Hepatocyte (in vitro differentiated cells): ENCODE results near the gene RYK. TPM values are rescaled to one million over a fixed set of nuclear protein-coding genes. Genes with fewer than 3 reads are reported as not detected.

Experiments
- DNase-seq: peaks from one replicate; pipeline ENCODE4 v3.0.0-alpha.2; 2016; ENCODE audit warnings: low spot score
- H2AFZ ChIP-seq: fragments of 200-600 bp; sonication (generic); 2 replicates; pipeline ENCODE4 v1.6.0; 2016; ENCODE audit warnings: antibody characterized with exemption, mild to moderate bottlenecking
- H3K27ac ChIP-seq: fragments of 200-600 bp; sonication (generic); 2 replicates; pipeline ENCODE4 v1.5.1; 2016; ENCODE audit warnings: mild to moderate bottlenecking
- H3K27me3 ChIP-seq: fragments of 200-600 bp; sonication (generic); 2 replicates; pipeline ENCODE4 v1.6.1; 2016
- H3K36me3 ChIP-seq: fragments of 200-600 bp; sonication (generic); replicated peaks from 2 replicates; pipeline ENCODE4 v1.5.1; 2016; ENCODE audit warnings: low read depth; ENCODE audit not compliant: insufficient read depth
- H3K4me1 ChIP-seq: fragments of 200-600 bp; sonication (generic); 2 replicates; pipeline ENCODE4 v1.5.1; 2016; ENCODE audit warnings: mild to moderate bottlenecking, moderate library complexity; ENCODE audit not compliant: insufficient read depth
- H3K4me2 ChIP-seq: fragments of 200-600 bp; sonication (generic); 2 replicates; pipeline ENCODE4 v1.6.0; 2016
- H3K4me3 ChIP-seq: fragments of 200-600 bp; sonication (generic); 2 replicates; pipeline ENCODE4 v1.5.1; 2016; ENCODE audit warnings: mild to moderate bottlenecking
- H3K79me2 ChIP-seq: fragments of 200-600 bp; sonication (generic); 2 replicates; pipeline ENCODE4 v1.6.0; 2017; ENCODE audit warnings: mild to moderate bottlenecking
- H3K9me2 ChIP-seq: fragments of 200-600 bp; sonication (generic); replicated peaks from 2 replicates; pipeline ENCODE4 v1.6.0; 2017; ENCODE audit warnings: mild to moderate bottlenecking; ENCODE audit not compliant: insufficient read depth
- H3K9me3 ChIP-seq: fragments of 200-600 bp; sonication (generic); 2 replicates; pipeline ENCODE4 v1.5.1; 2016; ENCODE audit warnings: low read depth, mild to moderate bottlenecking
- H4K20me1 ChIP-seq: fragments of 200-600 bp; sonication (generic); 2 replicates; pipeline ENCODE4 v1.6.0; 2016; ENCODE audit warnings: mild to moderate bottlenecking; ENCODE audit not compliant: insufficient read depth, poor library complexity, severe bottlenecking
- EZH2 ChIP-seq: fragments of 200-600 bp; sonication (generic); IDR thresholded peaks from 2 replicates; pipeline ENCODE4 v1.6.1; 2016; ENCODE audit warnings: antibody characterized with exemption, mild to moderate bottlenecking, borderline replicate concordance
- EZH2phosphoT487 ChIP-seq: fragments of 200-600 bp; sonication (generic); IDR thresholded peaks from one replicate; pipeline ENCODE4 v1.6.1; 2018; ENCODE audit warnings: antibody characterized with exemption, mild to moderate bottlenecking, low read depth, moderate library complexity; ENCODE audit not compliant: unreplicated experiment, severe bottlenecking
- WGBS: methylation state at CpG from one replicate; pipeline ENCODE4 v1.1.6; 2016; ENCODE audit warnings: low lambda C conversion rate; ENCODE audit errors: missing lambda C conversion rate; 5-methylcytosine and 5-hydroxymethylcytosine counted together
- polyA plus RNA-seq: library from polyadenylated mRNA; unstranded; fragments of >200 nt; fragmentation: Nextera tagmentation; extraction: Ambion mirVana; gene quantifications from 2 replicates; pipeline ENCODE4 v1.2.1, GENCODE V29; 2016
- total RNA-seq: library from RNA; depleted of rRNA; stranded (reverse); fragments of >200 nt; gene quantifications from 2 replicates; pipeline ENCODE4 v1.2.3, GENCODE V29; 2014
- TF ChIP-seq, protein P1 (sequence below): fragments of 200-600 bp; sonication (generic); IDR thresholded peaks from 2 replicates; pipeline ENCODE4 v1.5.1; 2016; ENCODE audit warnings: antibody characterized with exemption, mild to moderate bottlenecking; ENCODE audit not compliant: poor library complexity

The RYK gene
- total and polyA plus RNA-seq, 2 experiments from 2014 or later: 56.5 to 102 TPM

DNA sequence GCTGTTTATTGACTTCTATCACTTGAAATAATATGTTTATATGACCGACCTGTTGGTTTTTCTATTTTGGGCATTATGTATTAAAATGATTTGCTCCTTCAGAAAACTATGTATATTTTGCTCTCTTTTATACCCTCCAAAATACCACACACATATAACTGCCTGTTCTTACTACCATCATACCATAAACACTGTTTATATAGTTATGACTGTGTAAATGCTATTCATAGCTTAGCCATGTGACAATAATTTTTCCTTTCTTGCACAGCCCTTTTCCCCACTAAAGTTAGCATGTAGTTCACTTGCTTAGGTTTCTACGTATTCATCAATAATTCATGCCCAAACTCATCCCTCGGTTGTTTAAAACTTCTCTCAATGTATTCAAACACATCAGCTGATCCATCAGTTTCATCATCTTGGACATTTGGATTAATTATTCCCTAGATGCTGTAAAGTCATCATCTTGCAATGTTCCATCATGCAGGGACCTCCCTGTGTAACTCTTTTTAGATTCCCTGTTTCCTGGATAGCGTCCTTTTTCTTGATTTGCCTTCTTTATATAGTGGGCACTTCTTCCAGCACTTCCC, 8.2 kb upstream of the RYK start:
- Histone ChIP-seq H3K36me3 (no peaks in the 10 kb centered on the region), H3K4me2 (no peak overlapping the region), H3K9me3 (no peaks in the 10 kb centered on the region), H3K4me3 (no peak overlapping the region), H3K4me1 (no peaks in the 10 kb centered on the region), H3K27me3 (no peaks in the 10 kb centered on the region), H3K79me2 (no peaks in the 10 kb centered on the region), H3K9me2 (no peaks in the 10 kb centered on the region), H4K20me1 (no peaks in the 10 kb centered on the region), H2AFZ (no peak overlapping the region), H3K27ac (no peak overlapping the region)
- 89% methylated on average over 4 of the region's 4 CpGs for WGBS
- no peak for DNase-seq
- TF ChIP-seq EZH2phosphoT487: no peak
- no peak for TF ChIP-seq EZH2
- TF ChIP-seq, protein P1, sequence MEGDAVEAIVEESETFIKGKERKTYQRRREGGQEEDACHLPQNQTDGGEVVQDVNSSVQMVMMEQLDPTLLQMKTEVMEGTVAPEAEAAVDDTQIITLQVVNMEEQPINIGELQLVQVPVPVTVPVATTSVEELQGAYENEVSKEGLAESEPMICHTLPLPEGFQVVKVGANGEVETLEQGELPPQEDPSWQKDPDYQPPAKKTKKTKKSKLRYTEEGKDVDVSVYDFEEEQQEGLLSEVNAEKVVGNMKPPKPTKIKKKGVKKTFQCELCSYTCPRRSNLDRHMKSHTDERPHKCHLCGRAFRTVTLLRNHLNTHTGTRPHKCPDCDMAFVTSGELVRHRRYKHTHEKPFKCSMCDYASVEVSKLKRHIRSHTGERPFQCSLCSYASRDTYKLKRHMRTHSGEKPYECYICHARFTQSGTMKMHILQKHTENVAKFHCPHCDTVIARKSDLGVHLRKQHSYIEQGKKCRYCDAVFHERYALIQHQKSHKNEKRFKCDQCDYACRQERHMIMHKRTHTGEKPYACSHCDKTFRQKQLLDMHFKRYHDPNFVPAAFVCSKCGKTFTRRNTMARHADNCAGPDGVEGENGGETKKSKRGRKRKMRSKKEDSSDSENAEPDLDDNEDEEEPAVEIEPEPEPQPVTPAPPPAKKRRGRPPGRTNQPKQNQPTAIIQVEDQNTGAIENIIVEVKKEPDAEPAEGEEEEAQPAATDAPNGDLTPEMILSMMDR: no peak

DNA sequence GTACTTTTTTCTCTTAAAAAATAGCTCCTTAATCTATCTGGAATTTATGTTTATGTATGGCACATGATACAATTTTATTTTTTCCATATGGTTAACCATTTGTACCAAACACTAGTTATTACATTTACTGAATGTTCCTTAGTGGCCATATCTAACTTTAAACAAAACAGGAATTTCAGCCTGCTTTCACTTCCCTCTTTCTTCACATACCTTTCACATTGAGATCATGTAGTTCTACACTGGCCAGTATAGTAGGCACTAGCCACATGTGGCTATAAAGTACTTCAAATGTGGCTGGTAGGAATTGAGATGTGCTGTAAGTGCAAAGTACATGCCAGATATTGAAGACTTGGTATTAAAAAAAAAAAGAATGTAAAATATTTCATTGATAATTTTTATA, 4.7 kb upstream of the RYK start:
- Histone ChIP-seq H3K9me3 (no peaks in the 10 kb centered on the region), H3K4me2 (no peak overlapping the region), H3K27ac (no peak overlapping the region), H3K27me3 (no peaks in the 10 kb centered on the region), H3K4me1 (no peaks in the 10 kb centered on the region), H3K36me3 (no peaks in the 10 kb centered on the region), H3K4me3 (no peak overlapping the region), H3K79me2 (peaks cover 4% of the 10 kb centered on the region), H3K9me2 (no peaks in the 10 kb centered on the region), H2AFZ (no peak overlapping the region), H4K20me1 (no peaks in the 10 kb centered on the region)
- no peak for DNase-seq
- TF ChIP-seq, protein P1: no peak
- TF ChIP-seq EZH2phosphoT487 (no peak), EZH2 (no peak)

DNA sequence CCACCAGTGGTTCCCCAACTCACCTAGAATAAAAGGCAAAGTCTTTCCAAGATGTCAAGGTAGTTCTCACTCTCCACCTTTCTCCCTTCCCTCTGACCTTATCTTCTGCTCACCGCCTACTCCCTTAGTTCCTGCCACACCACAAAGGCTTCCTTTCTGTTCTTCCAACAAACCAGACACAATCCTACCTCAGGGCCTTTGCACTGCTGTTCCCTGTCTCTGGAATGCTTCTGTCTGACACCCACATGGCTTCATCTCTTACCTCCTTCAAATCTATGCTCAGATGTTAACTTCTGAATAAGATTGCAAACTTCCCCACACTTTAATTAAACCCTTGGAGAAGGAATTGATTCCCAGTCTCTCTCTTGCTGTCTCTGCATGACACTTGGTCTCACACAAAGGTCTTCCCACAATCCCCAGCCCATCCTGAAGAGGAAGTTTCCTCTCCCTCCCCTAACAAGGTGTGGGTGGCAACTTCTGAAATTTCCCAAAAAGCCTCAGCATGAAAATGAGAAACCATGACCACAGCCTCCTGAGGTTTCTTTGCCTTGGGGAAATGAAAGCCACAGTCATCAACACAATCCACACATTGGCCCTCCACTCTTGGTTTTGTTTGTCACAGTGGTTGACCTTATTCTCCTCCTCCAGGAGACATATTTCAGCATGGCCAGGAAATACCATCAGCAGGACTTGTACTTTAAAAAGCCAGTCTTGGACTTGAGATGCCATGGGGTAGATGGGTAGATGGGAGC, 3.0 kb upstream of the RYK start:
- Histone ChIP-seq H3K4me1 (peaks cover 3% of the 10 kb centered on the region), H3K4me2 (no peak overlapping the region), H3K4me3 (no peak overlapping the region), H4K20me1 (peaks cover 11% of the 10 kb centered on the region), H3K36me3 (no peaks in the 10 kb centered on the region), H3K27ac (no peak overlapping the region), H3K27me3 (no peaks in the 10 kb centered on the region), H2AFZ (no peak overlapping the region), H3K79me2 (peaks cover 18% of the 10 kb centered on the region), H3K9me3 (no peaks in the 10 kb centered on the region), H3K9me2 (no peaks in the 10 kb centered on the region)
- DNase-seq: no peak
- WGBS: 91% methylated on average over 1 of the region's 1 CpG
- TF ChIP-seq, protein P1: no peak
- no peak for TF ChIP-seq EZH2
- no peak for TF ChIP-seq EZH2phosphoT487
